ENCODE results near the gene SLC26A5.

DNA sequence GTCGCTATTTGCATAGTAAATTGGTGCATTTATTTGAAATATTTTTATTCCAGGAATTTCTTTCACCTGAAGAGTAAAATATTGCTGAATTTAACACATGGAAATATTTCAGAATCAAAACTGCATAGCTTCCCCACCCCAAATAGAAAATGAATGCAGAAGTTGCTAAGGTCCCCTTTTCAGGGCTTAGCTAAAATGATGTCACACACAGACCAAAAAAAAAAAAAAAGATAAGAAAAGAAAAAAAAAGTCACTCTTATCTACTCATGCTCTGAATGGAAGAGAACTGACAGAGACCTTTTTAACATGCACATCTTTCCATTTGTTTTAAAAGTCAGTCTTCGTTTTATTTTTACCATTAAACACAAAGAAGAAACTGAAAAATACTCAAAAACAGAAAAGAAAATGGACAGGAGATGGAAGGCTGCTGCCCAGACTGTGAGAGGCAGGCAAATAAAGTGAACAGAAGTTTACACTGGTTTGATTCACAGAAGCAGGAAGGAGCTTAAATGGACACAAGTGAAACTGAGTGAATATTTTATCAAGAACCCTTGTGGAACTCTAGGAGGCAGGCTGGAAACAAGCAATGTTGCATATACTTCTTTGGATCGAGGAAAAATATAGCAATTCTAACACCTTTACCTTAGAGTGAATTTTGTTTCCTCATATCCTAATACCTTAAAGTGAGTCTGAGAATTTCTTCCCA lies 66.6 kb downstream of the SLC26A5 start:
- TF ChIP-seq CTCF (IDR thresholded peaks at IDR 0.05; ENCODE audit: control extremely low read depth in 1 of 3, insufficient read depth in 1 of 3, low read depth in 1 of 3, low read length in 3 of 3) (no peak), POLR2A (IDR thresholded peaks at IDR 0.05; ENCODE audit: control extremely low read depth in 1 of 2, low read depth in 2 of 2, low read length in 2 of 2) (no peak), EZH2 (IDR thresholded peaks at IDR 0.05; ENCODE audit: low read depth, low read length, severe bottlenecking) (no peak), YY1 (IDR thresholded peaks at IDR 0.05; ENCODE audit: low read depth, low read length) (no peak), KDM5A (IDR thresholded peaks at IDR 0.05; ENCODE audit: low read length) (no peak), ATF3 (IDR thresholded peaks at IDR 0.05; ENCODE audit: insufficient read depth, low read depth, low read length) (no peak), GABPA (IDR thresholded peaks at IDR 0.05; ENCODE audit: borderline replicate concordance, insufficient read depth, low read length) (no peak), RBBP5 (IDR thresholded peaks at IDR 0.05; ENCODE audit: borderline replicate concordance, low read depth, low read length) (no peak), ZNF274 (IDR thresholded peaks at IDR 0.05; ENCODE audit: borderline replicate concordance, extremely low read depth, low read length) (no peak), NRF1 (IDR thresholded peaks at IDR 0.05; ENCODE audit: low read depth, low read length) (no peak)
- TF ChIP-seq, protein P1, sequence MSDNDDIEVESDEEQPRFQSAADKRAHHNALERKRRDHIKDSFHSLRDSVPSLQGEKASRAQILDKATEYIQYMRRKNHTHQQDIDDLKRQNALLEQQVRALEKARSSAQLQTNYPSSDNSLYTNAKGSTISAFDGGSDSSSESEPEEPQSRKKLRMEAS (IDR thresholded peaks at IDR 0.05) = no peak
